ENCODE measurements around the gene MYF6.
"Not testable (repeated sequence)": the region's sequence is repeated elsewhere in the genome, so short reads cannot be mapped to it uniquely, and the experiment has no call there.

Gene MYF6

DNA sequence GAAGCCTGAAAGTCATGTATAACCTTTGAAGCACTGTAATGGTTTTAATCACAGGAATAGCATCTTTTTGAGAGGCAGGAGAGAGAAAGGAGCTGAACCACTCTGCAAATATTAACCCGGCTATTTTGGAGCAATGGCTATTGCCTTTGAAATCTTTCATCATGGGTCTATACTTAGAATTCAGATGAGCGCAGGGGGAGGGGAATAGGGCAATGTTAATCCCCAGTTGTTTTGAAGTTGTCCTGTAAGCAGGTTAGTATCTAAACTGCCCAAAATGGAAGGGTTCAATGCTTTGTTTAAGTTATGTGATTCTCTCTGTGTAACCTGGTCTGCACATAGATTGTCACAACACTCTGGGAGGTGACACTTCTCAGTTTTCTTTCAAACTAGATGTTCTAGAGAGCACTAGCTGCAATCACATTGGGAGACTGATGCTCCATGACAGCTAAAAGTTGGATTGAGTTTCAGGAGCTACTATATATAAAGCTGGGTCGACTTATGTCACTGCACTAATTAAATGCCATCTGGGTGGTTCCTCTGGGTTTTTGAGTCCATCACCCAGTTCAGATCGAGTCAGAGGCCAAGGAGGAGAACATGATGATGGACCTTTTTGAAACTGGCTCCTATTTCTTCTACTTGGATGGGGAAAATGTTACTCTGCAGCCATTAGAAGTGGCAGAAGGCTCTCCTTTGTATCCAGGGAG lies at the start of gene MYF6:
TSS of gene MYF6 (plus strand) at position 509 of the 704 bp plus-strand sequence. CDS start at position 595, 86 bp downstream.
- no peak for DNase-seq

DNA sequence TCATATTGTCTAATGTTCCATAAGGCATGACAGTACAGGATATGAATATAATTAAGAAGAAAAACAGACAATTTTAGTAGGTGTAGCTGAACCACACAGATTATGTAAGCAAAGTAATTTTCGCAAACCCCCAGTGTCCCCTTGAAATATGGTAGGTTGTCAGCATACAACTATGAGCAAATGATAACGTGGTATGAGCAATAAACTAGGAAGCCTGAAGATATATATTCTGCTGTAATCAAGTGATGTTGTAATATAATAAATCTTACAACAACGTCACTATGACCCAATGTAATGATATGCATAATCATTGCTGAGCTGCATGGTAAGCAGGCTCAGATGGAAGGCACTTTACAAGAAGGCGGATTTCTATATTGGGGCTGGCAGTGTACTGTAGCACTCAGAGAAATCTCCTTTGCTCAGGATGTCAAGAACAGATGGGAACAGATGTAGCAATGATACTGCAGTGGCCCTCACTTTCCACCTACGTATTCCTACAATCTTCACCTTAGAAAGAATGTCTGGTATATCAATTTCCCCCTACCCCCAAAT lies 47.8 kb upstream of the MYF6 start:
- no peak for DNase-seq

DNA sequence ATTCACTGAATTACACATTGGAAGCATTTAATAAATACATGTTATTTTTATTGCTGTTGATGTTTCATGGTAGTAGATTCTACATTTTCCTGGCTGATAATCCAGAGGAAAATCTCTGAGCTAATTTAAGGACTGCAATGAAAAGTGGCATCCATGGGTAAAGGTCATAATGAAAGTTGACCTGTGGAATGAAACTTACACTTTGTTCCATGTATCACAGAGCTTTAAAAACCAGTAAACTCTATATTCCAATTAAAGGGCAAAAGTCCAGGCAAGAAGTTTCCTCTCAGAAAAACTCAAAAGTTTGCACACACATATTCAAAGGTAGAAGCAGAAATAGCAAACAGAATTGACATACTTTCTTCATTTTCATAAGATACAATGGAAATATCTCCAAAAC lies 44.8 kb upstream of the MYF6 start:
- DNase-seq: no peak

DNA sequence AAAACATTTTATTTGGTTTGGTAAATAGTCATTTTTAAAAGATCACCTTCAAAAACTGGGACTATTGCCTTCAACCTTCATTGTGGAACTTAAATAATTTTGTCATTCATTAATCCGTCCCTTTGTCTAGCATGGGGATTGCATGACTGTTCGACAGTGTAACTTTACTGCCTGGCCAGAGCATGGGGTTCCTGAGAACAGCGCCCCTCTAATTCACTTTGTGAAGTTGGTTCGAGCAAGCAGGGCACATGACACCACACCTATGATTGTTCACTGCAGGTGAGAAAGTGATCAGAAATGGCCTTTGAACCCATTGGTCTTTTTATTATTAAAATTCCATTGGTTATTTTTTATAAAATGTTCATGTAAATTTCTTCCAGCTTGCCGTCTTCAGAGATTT lies 37.2 kb upstream of the MYF6 start:
- no peak for DNase-seq

DNA sequence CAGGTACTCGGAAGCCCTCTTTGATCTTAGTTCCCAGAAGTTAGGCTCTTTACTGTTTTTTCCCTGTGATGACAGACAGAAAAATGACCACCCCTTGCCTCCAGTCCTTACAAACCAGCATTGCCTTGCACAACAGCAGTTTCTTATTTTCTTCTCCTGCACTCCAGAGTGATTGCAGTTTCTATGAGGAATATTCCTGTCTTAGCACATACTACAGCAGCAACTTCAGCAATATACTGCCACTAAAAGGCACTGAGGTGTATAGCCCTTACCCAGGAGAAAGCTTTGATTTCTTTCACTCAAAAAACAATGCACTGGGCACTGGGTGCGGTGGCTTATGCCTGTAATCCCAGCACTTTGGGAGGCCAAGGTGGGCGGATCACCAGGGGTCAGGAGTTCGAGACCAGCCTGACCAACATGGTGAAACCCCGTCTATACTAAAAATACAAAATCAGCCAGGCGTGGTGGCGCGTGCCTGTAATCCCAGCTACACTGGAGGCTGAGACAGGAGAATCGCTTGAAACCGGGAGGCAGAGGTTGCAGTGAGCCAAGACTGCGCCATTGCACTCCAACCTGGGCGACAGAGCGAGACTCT lies 31.3 kb upstream of the MYF6 start:
- DNase-seq: not testable (repeated sequence)

DNA sequence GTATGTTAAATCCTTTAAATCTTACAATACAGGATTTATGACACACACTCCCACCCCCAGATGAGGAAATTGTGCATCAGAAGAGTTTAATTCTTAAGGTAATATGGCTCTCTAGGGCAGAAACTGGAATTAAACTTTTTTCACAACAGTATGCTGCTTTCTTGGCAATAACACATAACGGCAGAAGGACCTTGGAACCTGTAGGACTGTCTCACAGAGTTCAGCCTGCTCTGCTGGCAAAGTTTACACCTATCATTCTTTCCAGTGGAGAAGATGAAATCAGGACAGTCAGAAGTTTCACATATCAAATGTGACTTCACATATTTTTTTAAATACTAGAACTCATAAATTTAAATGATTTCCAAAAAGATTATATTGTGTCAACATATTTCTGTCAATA lies 30.6 kb upstream of the MYF6 start:
- no peak for DNase-seq

DNA sequence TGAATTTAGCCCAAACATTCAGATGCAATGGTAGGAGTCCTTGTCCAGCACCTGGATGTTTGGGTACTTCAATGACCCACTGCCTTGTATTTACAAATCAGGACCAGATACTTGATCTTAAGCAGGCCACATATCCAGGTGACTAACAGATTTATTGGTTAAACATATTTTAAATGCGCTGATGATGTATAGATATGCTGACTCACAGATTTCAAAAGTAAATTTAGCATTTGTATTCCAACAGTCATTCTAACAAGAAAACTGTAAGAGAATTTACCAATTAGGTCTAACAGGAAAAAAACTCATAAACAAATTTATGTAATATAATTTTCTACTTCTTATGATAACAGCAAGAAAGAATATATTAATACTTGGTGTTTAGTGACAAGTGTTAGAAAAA lies 29.4 kb upstream of the MYF6 start:
- DNase-seq: no peak

DNA sequence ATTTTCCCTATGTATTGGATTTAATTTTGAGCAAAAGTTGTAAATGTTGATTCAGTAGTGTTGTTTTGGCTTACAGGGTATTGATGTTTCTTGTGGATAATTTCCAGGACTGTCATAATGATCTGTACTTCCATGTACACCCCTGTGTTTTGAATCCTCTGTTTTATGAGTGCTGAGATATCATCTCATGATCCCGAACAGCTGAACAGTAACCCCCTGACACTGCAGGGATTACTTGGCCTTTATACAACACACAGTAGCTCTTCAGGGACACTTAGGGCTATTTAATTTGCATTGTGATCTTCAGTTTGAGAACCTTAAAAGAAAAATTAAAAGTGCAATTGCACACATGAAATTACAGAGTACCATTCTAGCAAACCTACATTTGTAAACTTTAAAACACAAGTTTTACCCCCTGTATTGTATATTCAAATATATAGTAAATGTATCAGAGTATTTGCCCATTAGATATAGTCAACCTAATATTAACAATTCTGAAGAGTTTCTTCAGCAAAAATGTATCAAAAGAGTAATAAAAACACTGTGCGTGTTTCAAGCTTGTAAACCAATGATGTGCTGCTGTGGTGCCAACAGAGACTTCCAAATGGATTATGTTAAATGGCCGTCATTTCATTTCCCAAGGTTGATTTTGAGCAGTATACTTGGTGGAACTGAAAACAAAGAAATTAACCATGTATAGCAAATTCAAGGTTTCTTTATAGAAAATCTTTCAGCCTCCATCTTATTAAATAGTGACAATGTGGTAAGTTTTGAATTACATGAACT lies 27.9 kb upstream of the MYF6 start:
- no peak for DNase-seq

DNA sequence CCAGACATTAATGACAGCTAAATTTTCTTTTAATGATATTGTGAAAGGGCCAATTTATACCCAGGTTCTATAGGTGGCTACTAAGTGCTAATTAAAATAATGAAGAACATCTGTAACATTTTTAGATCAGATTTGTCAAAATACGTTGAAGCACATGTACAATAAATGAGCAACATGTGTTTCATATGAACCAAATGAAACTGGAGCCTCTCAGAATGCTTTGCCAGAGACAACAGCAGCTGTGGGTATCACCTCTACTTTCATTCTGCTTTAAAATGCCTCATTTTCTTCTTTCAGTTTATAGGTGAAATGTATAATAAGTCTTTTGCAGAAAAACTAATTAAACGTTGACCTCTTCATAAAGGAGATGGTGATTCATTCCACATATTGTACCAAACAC lies 26.1 kb upstream of the MYF6 start:
- no peak for DNase-seq

DNA sequence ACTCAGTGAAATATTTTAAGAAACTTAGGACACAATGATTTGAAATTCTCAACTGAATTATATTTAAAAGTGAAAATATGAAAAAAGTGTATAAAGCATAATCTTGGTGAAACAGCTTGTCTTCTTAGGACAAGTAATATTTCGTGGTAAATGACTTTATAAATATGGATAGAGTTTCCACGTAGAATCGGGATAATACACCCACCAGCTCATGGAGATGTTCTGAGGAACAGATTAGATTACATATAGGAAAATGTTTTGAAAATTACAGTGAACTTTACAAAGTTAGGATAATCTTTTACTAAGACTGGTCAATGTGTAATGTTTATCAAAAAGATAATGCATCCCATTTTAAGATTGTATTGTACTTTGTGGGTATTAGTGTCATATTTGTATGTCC lies 25.6 kb upstream of the MYF6 start:
- no peak for DNase-seq

DNA sequence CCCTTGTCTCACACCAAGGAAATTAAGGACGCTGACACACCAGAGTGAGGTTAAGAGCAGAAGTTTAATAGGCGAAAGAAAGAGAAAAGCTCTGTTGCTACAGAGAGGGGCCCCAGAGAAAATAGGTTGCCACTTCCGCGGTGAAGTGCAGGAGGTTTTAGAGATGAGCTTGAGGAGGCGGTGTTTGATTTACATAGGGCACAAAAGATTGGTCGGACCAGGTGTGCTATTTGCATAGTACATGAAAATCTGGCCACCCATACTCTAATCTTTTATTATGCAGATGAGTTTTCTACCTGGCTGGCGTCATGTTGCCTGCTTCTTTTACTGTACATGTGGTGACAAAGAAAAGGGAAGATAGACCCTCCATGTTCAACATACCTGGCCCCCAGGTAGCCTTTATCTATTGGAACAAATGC lies 23.3 kb upstream of the MYF6 start:
- no peak for DNase-seq

DNA sequence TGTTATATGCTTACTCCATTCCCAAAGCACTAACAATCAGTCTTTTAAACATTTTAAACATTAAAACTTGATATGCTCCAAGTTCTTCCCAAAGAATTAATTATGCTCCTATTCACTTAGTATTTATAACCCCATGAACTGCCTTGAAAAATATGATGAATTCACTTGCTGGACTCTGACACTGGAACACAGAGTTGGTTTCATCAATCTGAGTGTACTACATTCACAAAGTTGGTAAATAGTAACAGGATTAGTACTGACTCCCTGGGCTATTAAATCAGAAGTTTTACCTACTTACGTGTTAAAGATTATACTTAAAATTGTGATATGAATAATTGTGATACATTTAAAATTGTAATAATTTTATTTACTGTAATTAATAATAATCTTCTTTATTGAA lies 17.3 kb upstream of the MYF6 start:
- DNase-seq: no peak

DNA sequence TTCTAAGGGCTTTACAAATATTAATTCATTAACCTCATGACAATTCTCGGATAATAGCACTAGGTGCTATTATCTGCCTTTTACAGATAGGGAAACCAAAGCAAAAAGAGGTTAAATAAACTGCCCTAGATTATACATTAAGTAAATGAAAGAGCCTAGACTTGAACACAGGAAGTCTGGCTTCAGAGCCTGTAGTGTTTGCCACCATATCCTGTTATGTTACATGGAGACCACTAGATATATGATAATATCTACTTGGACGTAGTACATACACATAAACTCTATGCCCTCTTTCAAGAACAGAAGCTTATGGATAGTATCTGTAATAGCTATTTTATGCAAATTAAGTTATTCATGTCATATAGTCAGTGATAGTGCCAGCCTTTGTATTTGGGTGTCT lies 16.9 kb upstream of the MYF6 start:
- no peak for DNase-seq

DNA sequence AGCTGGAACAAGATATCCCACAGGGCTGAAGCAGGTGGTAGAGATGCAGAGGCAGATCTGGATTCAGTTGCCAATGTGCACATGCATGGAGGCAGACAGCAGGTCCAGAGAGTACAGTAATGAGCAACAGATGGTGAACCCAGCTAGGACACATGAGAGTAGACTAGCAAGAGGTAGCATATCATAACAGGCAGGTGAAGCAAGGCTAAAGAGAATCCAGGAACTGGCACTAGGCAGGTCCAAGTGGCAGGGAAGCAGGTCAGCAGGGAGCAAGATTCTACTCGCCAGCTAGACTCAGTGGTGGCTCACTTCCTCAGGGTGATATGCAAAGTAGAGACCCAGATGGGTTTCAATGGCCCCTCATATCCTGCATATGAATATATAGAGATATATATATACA lies 15.3 kb upstream of the MYF6 start:
- DNase-seq: no peak

DNA sequence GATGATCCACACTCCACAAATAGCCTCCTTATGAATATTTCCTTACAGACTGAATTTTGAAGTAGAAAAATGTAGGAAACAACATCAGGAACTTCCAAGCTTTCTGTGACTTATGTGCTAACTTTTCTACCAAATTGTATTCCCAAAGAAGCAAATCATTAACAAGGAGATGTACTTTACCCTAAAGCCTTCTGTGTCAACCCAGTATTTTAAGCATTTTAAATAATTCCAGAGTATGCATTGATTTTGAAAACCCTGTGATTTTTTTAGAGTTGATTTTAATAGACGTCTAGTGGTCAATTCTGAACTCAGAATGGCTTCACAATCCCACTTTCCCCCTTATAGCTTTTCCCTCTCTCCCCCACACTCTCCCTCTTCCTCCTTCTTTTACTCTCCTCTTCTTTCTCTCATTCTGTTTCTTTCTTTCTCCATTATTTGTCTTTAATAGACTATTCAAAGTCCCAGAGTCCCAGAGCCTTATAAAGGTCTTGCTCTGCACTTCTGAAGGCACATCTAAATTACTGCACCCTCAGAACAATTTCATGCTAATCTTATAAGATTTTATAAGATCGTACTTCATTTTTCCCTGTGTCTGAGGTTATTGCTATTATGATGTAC lies 10.1 kb upstream of the MYF6 start:
- DNase-seq: no peak

DNA sequence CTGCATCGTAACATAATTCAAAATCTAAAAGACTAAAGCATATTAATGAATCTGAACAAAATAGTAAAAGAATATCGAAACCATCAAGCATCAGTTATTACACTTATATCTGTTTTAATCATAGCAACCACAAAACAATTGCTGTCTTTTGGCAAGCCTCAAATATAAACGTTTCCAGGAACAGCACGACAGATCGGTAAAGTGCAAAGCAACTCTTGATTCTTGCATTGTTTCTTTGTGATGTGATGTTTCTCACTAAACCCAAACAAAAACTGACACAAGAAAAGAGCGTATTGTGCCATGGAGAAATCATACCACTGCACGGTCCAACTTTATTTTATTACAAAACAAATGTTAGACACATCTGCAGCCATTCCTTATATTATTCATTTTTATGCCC lies 9.2 kb upstream of the MYF6 start:
- no peak for DNase-seq

DNA sequence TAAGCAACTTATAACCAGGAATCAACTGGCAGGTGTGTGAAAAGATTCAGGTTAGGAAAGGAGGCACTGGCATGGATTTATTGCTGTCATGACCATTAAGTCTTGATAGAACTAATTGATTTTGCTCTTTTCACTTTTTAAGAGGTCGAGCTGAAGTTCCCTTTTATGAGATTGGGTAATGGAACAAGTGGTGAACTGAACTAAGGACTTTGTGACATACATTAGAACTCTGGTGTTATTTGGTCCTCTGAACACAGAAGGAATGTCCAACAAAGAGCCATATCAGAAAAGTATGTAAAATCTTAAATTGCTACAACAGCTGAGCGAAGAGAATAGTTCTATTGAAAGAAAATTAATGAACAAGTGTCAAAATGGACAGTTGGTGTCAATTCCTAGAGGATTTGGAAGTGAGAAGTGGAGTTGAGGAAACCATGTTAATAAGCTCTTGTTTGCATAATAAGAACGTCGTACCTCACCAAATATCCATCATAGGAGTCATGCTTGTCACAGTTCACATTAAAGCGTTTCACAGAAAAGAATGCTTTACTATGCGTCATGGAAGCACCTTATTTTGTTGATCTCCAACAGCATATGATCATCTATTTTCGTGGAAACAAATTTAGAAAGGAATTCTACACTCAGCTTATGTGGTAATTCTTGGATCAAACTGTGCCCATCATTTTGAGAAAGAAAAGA lies 8.4 kb upstream of the MYF6 start:
- DNase-seq: no peak

DNA sequence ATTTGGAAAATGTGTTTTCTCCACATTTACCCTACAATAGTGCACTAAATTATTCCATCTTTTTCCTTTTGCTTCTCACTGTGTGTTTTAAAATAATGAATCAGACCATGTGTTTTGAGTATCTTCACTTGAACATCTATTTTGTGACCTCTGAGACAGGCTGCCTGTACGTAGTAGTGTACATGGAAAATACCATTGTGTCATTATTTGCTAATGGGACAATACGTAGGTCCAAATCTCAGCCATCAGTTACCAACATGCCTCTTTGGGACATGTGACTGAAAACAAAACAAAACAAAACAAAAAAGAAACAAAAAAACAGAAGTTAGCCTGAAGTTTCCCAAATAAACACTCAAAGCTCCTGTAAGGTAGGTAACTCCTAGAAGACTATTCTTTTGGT lies 7.1 kb upstream of the MYF6 start:
- no peak for DNase-seq

DNA sequence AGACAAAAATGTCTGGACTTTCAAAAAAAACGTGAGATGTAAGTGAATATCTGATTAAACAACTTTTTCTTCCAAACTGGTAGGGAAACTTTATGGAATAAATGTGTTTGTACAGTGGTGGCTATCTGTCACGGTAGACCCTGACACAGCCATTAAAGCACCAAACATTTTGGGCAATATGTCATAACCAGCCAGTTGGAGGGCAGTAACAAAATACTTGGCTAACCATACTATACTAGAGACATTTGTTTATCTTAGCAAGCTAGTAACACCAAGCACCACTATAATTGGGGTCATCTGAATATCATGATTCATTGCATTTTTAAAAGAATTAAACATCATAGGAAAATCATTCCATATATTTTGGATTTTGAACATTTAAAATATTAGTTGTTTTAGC lies 6.0 kb upstream of the MYF6 start:
- DNase-seq: no peak

DNA sequence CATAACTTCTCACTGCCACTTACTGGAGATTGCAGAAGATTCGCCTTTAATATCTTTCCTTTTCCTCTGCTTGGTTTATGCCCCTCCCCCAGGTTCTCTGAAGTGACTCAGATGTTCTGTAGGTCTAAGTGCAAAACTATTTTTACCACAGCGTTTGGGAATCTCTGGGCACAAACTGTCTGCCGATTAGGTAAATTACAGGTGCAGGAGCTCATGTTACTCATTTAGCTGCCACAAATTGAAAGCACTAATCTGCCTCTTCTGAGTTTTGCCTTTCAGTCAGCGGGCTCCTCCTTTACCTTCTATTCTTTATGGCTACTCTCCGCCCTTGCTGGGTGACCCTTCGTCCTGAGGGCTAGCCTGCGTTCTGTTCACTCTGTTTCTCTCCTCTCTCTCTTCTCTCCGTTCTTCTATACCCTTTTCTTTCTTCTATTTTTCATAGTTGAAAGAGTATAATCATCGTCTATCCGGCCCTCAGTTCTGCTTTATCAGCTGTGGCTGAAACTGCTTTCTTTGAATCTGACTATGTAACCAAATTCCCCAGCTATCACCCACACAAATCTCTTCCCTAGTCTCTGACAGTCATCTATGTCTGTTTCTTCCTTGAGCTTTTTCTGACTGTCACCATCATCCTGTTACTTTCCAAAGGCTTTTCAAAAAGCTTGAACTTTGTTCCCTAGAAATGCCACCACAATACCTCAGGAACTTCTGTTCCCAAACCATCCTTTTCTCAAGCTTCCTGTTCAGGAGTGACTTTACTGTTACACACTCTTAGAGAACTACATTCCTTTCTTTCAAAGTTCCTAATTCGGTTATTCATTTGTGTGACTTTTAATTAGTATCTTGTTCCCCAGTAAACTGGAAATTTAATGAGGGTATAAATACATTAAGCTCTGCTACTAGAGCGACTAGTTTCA lies 4.3 kb upstream of the MYF6 start:
- DNase-seq: no peak

DNA sequence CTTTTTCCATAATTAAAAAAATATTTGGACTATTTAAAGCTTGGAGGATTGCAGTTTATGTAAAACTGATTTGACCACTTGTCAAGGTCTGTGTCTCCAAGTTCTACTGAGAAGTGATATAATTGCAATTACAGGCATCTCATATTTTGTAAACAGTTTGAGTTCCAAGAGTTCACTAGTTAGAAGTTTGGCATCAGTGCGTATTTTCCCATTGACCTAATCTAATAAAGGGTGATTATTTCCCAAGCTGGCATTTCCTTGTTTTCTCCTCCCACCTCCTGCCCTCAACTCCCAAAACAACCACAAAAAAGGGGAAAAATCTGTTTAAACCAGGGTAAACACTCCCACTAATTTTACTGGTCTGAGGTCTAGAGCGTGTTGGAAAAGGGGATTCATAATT lies 3.0 kb upstream of the MYF6 start:
- DNase-seq: no peak

DNA sequence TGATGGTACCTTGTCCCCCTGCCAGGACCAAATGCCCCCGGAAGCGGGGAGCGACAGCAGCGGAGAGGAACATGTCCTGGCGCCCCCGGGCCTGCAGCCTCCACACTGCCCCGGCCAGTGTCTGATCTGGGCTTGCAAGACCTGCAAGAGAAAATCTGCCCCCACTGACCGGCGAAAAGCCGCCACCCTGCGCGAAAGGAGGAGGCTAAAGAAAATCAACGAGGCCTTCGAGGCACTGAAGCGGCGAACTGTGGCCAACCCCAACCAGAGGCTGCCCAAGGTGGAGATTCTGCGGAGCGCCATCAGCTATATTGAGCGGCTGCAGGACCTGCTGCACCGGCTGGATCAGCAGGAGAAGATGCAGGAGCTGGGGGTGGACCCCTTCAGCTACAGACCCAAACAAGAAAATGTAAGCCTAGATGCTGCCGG lies 410 bp downstream of the MYF6 start:
- DNase-seq: no peak

All from activated CD4-positive, alpha-beta T cell treated with anti-CD3 and anti-CD28 coated beads for 1 hour (primary cell).